ENCODE measurements around the gene RCC2.

RCC2 gene

GRCh38 chr1:17439250-17440073 lies at the start of gene RCC2 (continued):
- no peak for TF ChIP-seq HIC1 (tag by site-specific recombination; IDR thresholded peaks at IDR 0.05)
- no peak for TF ChIP-seq ZBTB20 (tag by site-specific recombination; IDR thresholded peaks at IDR 0.05)
- no peak for TF ChIP-seq GLI4 (tag by site-specific recombination; IDR thresholded peaks at IDR 0.05)
- TF ChIP-seq ZFP69B (tag by site-specific recombination; IDR thresholded peaks at IDR 0.05): no peak
- TF ChIP-seq ZNF76 (tag by site-specific recombination; IDR thresholded peaks at IDR 0.05; ENCODE audit: borderline replicate concordance, low read depth): no peak
- no peak for TF ChIP-seq REPIN1 (tag by site-specific recombination; IDR thresholded peaks at IDR 0.05; ENCODE audit: low read depth)
- TF ChIP-seq BCL6B (tag by site-specific recombination; IDR thresholded peaks at IDR 0.05): no peak
- peak; percentile 90 for TF ChIP-seq ZNF362 (tag by site-specific recombination; IDR thresholded peaks at IDR 0.05)
- no peak for TF ChIP-seq ZNF157 (tag by site-specific recombination; IDR thresholded peaks at IDR 0.05)
- TF ChIP-seq ZSCAN30 (tag by site-specific recombination; IDR thresholded peaks at IDR 0.05): 0 out of 2 replicates have a peak, but pooled peaks have one; percentile 30
- TF ChIP-seq ZFP41 (tag by site-specific recombination; IDR thresholded peaks at IDR 0.05; ENCODE audit: borderline replicate concordance): no peak
- peak; percentile 34; the same call in 1 of the 2 replicates for TF ChIP-seq ZBTB48 (tag by site-specific recombination; IDR thresholded peaks at IDR 0.05)
- TF ChIP-seq ZNF548 (tag by site-specific recombination; IDR thresholded peaks at IDR 0.05): no peak
- TF ChIP-seq ZNF645 (tag by site-specific recombination; IDR thresholded peaks at IDR 0.05): no peak
- TF ChIP-seq ZNF214 (tag by site-specific recombination; IDR thresholded peaks at IDR 0.05; ENCODE audit: borderline replicate concordance): no peak
- TF ChIP-seq ZNF768 (tag by site-specific recombination; IDR thresholded peaks at IDR 0.05): no peak
- TF ChIP-seq ZNF416 (tag by site-specific recombination; IDR thresholded peaks at IDR 0.05): no peak
- no peak for TF ChIP-seq INSM2 (tag by site-specific recombination; IDR thresholded peaks at IDR 0.05)
- TF ChIP-seq ZNF114 (tag by site-specific recombination; IDR thresholded peaks at IDR 0.05): no peak
- TF ChIP-seq ZFP3 (tag by site-specific recombination; IDR thresholded peaks at IDR 0.05; ENCODE audit: low read depth): no peak
- no peak for TF ChIP-seq ZNF707 (tag by site-specific recombination; IDR thresholded peaks at IDR 0.05)
- 0 out of 2 replicates have a peak, but pooled peaks have one; percentile 16 for TF ChIP-seq ZBTB17 (tag by site-specific recombination; IDR thresholded peaks at IDR 0.05)
- TF ChIP-seq KLF9 (tag by site-specific recombination; IDR thresholded peaks at IDR 0.05; ENCODE audit: low read depth): no peak
- no peak for TF ChIP-seq ZBTB11 (tag by site-specific recombination; conservative IDR thresholded peaks at IDR 0.05; ENCODE audit: low read depth)
- 0 out of 2 replicates have a peak, but pooled peaks have one; percentile 7 for TF ChIP-seq ZNF184 (tag by site-specific recombination; IDR thresholded peaks at IDR 0.05)

All from HEK293 (cell line).